PC-3 (cell line): Measurements from ENCODE around the gene SLC26A1.

Experiments used
- CTCF ChIP-seq: fragments of 300-600 bp; sonication (generic); conservative IDR thresholded peaks from 2 replicates; pipeline ENCODE4 v1.5.1; 2017; ENCODE audit warnings: antibody characterized with exemption, low read depth, mild to moderate bottlenecking, low read length
- EZH2 ChIP-seq: fragments of 300-600 bp; sonication (generic); IDR thresholded peaks from one replicate; pipeline ENCODE4 v1.6.1; 2017; ENCODE audit warnings: antibody characterized with exemption, mild to moderate bottlenecking, low read length; ENCODE audit not compliant: unreplicated experiment
- EZH2phosphoT487 ChIP-seq: fragments of 300-600 bp; sonication (generic); IDR thresholded peaks from 2 replicates; pipeline ENCODE4 v1.6.1; 2018; ENCODE audit warnings: mild to moderate bottlenecking, antibody characterized with exemption, low read length, borderline replicate concordance

- TF ChIP-seq EZH2 (no peak), CTCF (no peak), EZH2phosphoT487 (no peak)
These were observed 10.8 kb upstream of the SLC26A1 start for GRCh38 chr4:1004071-1004418.
